HepG2 (cell line): ENCODE measurements around the gene ANG. TPM values are rescaled to one million over a fixed set of nuclear protein-coding genes. Genes with fewer than 3 reads are reported as not detected.

Experiments
- AGO1 ChIP-seq: fragments of 200-400 bp; formaldehyde crosslinking; IDR thresholded peaks from 2 replicates; pipeline ENCODE4 v1.6.1; 2017; ENCODE audit warnings: mild to moderate bottlenecking, low read depth, low read length, moderate library complexity; ENCODE audit not compliant: poor library complexity, severe bottlenecking
- CBFB ChIP-seq: sonication (generic); formaldehyde crosslinking; IDR thresholded peaks from 2 replicates; pipeline ENCODE4 v1.4.0; 2020; ENCODE audit warnings: missing genetic modification reagents
- E2F5 ChIP-seq: sonication (generic); formaldehyde crosslinking; conservative IDR thresholded peaks from 2 replicates; pipeline ENCODE4 v1.4.0; 2020; ENCODE audit warnings: missing genetic modification reagents
- ERF ChIP-seq: IDR thresholded peaks from 2 replicates; pipeline ENCODE4 v1.6.1; 2018; ENCODE audit warnings: missing biosample characterization, missing genetic modification reagents
- FOXM1 ChIP-seq: sonication (generic); formaldehyde crosslinking; IDR thresholded peaks from 2 replicates; pipeline ENCODE4 v1.5.0; 2020; ENCODE audit warnings: missing genetic modification reagents
- FOXO1 ChIP-seq: sonication (generic); formaldehyde crosslinking; IDR thresholded peaks from 2 replicates; pipeline ENCODE4 v1.4.0; 2020; ENCODE audit warnings: missing genetic modification reagents
- IRF2 ChIP-seq: IDR thresholded peaks from 2 replicates; pipeline ENCODE4 v1.6.1; 2018; ENCODE audit warnings: missing genetic modification reagents, missing compliant biosample characterization
- NAIF1 ChIP-seq: sonication (generic); formaldehyde crosslinking; IDR thresholded peaks from 2 replicates; pipeline ENCODE4 v1.5.0; 2020; ENCODE audit warnings: mild to moderate bottlenecking, missing genetic modification reagents, borderline replicate concordance
- NR3C1 ChIP-seq: sonication (generic); formaldehyde crosslinking; IDR thresholded peaks from 2 replicates; pipeline ENCODE4 v1.4.0; 2020; ENCODE audit warnings: missing genetic modification reagents
- PTBP1 ChIP-seq: fragments of 200-400 bp; formaldehyde crosslinking; IDR thresholded peaks from 2 replicates; pipeline ENCODE4 v1.6.1; 2018; ENCODE audit warnings: low read length, low read depth; ENCODE audit not compliant: poor library complexity, severe bottlenecking
- RCOR2 ChIP-seq: IDR thresholded peaks from 2 replicates; pipeline ENCODE4 v1.6.1; 2016; ENCODE audit warnings: missing biosample characterization, missing genetic modification reagents
- RFX1 ChIP-seq: fragments of 450-650 bp; IDR thresholded peaks from 2 replicates; pipeline ENCODE4 v1.6.1; 2017
- RFX5 ChIP-seq: IDR thresholded peaks from 2 replicates; pipeline ENCODE4 v1.6.1; 2011; ENCODE audit warnings: low read depth, low read length, improper control_type of control experiment
- RFXAP ChIP-seq: sonication (generic); formaldehyde crosslinking; IDR thresholded peaks from 2 replicates; pipeline ENCODE4 v1.4.0; 2020; ENCODE audit warnings: missing genetic modification reagents, borderline replicate concordance
- RXRB ChIP-seq: IDR thresholded peaks from 2 replicates; pipeline ENCODE4 v1.6.1; 2016; ENCODE audit warnings: borderline replicate concordance, missing genetic modification reagents, missing compliant biosample characterization
- SYNCRIP ChIP-seq: fragments of 200-400 bp; formaldehyde crosslinking; IDR thresholded peaks from 2 replicates; pipeline ENCODE4 v1.6.1; 2018; ENCODE audit warnings: mild to moderate bottlenecking, low read depth, low read length; ENCODE audit not compliant: insufficient read depth
- TBL1XR1 ChIP-seq: fragments of 150-350 bp; IDR thresholded peaks from 2 replicates; pipeline ENCODE4 v1.6.1; 2014; ENCODE audit warnings: borderline replicate concordance, low read length; ENCODE audit not compliant: partially characterized antibody
- TOPORS ChIP-seq: sonication (generic); formaldehyde crosslinking; IDR thresholded peaks from 2 replicates; pipeline ENCODE4 v1.8.0; 2023; ENCODE audit warnings: mild to moderate bottlenecking, missing genetic modification reagents
- ZNF383 ChIP-seq: sonication (generic); formaldehyde crosslinking; IDR thresholded peaks from 2 replicates; pipeline ENCODE4 v1.4.0; 2020; ENCODE audit warnings: missing genetic modification reagents, mild to moderate bottlenecking, borderline replicate concordance
- ZNF646 ChIP-seq: sonication (generic); formaldehyde crosslinking; IDR thresholded peaks from 2 replicates; pipeline ENCODE4 v1.9.0; 2021; ENCODE audit warnings: mild to moderate bottlenecking, missing genetic modification reagents
- ZNF839 ChIP-seq: sonication (generic); formaldehyde crosslinking; IDR thresholded peaks from 2 replicates; pipeline ENCODE4 v1.4.0; 2020; ENCODE audit warnings: missing genetic modification reagents, mild to moderate bottlenecking, borderline replicate concordance
- polyA plus RNA-seq, 8 experiments: library from polyadenylated mRNA; depleted of rRNA in 3 of 8; stranded (reverse) in 7 of 8; unstranded in 1 of 8; fragments of >200 nt; fragmentation: Illumina TruSeq in 4 of 8; extraction: Trizol in 4 of 8; gene quantifications; 2 replicates each; pipeline versions ENCODE4 v1.2.1 to v1.2.3, GENCODE V29; 2011 to 2016; ENCODE audit warnings: low read depth in 4 of 8, missing spikeins in 1 of 8, mixed read lengths in 1 of 8; ENCODE audit not compliant: insufficient read depth in 1 of 8
- total RNA-seq, 5 experiments: library from RNA; depleted of rRNA; stranded (reverse); fragments of >200 nt; fragmentation: Illumina TruSeq; extraction: Trizol; gene quantifications; 2 replicates each; pipeline ENCODE4 v1.2.3, GENCODE V29; 2016; ENCODE audit warnings: low read depth in 1 of 5

The ANG gene
- total and polyA plus RNA-seq, 2 of the 13 experiments (the other 11 are each of a cell fraction or from before 2014, with no cell fraction given): 83.6 to 401 TPM

DNA sequence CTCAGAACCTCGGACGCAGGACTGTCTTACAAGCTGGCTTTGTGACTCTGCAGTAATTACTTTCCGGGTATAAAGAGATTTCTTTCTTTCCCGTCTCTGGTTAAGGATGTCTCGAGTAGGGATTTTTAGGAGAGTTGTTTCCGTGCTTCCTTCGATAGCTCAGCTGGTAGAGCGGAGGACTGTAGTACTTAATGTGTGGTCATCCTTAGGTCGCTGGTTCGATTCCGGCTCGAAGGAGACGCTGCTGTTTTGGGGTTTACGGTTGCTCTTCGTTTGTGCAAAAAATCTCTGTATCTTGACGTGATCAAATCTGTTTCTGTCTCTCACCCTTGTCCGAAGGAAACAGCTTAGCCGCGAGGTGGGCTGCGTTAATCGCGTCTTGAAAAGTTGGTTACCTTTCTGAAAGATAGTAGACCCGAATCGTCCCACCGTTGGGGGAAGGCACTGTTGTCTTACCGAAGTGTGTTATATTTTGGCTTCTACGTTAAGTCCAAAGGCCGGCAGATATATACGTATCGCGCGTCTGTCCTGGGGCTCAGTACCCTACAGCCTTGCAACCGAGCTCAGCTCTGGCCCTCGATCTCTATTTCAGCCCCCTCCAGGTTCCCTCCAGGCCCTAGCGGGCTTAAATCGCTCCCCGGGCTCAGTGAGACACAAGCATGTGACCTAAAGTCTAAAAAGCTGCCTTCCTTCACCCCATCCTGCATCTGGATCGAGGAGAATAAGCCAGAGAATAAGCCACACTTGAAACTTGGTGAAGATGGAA is 5.3 kb upstream of the ANG start (continued):
- TF ChIP-seq ZNF839 (CRISPR knock-in tag) (no peak), TBL1XR1 (peak; percentile 39), PTBP1 (no peak), RFX5 (no peak), RFXAP (CRISPR knock-in tag) (no peak; the same call in 1 of the 2 replicates), CBFB (CRISPR knock-in tag) (no peak), RXRB (CRISPR knock-in tag) (peak; percentile 64), AGO1 (no peak), FOXO1 (no peak; the same call in 1 of the 2 replicates), NR3C1 (no peak), ERF (CRISPR knock-in tag) (no peak), ZNF383 (CRISPR knock-in tag) (no peak; the same call in 1 of the 2 replicates), SYNCRIP (no peak), E2F5 (CRISPR knock-in tag) (no peak), IRF2 (peak; percentile 55; the same call in 1 of the 2 replicates), RFX1 (no peak), NAIF1 (0 out of 2 replicates have a peak, but pooled peaks have one; percentile 1), ZNF646 (CRISPR knock-in tag) (no peak), TOPORS (CRISPR knock-in tag) (no peak), FOXM1 (CRISPR knock-in tag) (no peak), RCOR2 (CRISPR knock-in tag) (0 out of 2 replicates have a peak, but pooled peaks have one; percentile 20)
